Measurements from ENCODE around the gene YWHAB. TPM values are rescaled to one million over a fixed set of nuclear protein-coding genes. Genes with fewer than 3 reads are reported as not detected.

Gene YWHAB
- total RNA-seq, 1 experiment from 2014 or later, result 224 TPM

DNA sequence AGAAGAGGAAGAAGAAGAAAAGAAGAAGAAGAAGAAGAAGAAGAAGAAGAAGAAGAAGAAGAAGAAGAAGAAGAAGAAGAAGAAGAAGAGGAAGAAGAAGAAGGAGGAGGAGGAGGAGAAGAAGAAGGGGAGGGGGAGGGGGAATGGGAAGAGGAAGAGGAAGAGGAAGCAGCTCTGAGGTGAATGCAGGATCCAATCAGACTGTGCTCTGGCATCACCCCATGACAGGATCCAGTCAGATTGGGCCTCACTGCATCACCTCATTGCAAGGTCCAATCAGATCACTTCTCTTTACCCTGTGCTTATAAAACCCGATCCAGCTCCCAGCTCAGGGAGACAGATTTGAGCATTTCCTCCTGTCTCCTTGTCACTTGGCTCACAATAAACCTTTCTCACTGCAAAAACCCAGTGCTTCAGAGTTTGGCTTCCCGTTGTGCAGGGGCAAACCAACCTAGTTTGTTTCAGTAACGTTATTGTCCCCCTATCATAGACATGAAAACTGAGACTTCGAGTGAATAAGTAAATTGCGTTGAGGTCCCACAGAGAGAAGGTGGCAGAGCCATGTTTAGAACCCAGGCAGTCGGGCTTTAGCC is 28.6 kb upstream of the YWHAB start:
- ChIA-PET POLR2A (ENCODE audit: low non-redundant PET) (no interaction called here), CTCF (no interaction called here)
- Histone ChIP-seq H3K4me3 (ENCODE audit: low read depth, low read length, poor library complexity, severe bottlenecking) (no peak overlapping the region), H3K9me3 (ENCODE audit: low read depth, low read length, poor library complexity, severe bottlenecking) (no peaks in the 10 kb centered on the region), H3K27ac (ENCODE audit: low read depth, low read length, poor library complexity, severe bottlenecking) (no peak overlapping the region), H3K4me1 (ENCODE audit: insufficient read depth, low read length, poor library complexity, severe bottlenecking) (no peaks in the 10 kb centered on the region), H3K27me3 (replicated peaks; ENCODE audit: insufficient read depth, low read depth, low read length, poor library complexity) (no peaks in the 10 kb centered on the region), H3K36me3 (ENCODE audit: insufficient read depth, low read length, poor library complexity, severe bottlenecking) (no peaks in the 10 kb centered on the region)
- TF ChIP-seq, protein P1, sequence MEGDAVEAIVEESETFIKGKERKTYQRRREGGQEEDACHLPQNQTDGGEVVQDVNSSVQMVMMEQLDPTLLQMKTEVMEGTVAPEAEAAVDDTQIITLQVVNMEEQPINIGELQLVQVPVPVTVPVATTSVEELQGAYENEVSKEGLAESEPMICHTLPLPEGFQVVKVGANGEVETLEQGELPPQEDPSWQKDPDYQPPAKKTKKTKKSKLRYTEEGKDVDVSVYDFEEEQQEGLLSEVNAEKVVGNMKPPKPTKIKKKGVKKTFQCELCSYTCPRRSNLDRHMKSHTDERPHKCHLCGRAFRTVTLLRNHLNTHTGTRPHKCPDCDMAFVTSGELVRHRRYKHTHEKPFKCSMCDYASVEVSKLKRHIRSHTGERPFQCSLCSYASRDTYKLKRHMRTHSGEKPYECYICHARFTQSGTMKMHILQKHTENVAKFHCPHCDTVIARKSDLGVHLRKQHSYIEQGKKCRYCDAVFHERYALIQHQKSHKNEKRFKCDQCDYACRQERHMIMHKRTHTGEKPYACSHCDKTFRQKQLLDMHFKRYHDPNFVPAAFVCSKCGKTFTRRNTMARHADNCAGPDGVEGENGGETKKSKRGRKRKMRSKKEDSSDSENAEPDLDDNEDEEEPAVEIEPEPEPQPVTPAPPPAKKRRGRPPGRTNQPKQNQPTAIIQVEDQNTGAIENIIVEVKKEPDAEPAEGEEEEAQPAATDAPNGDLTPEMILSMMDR (conservative IDR thresholded peaks at IDR 0.05; ENCODE audit: low read depth, low read length), result no peak
- TF ChIP-seq EZH2 (IDR thresholded peaks at IDR 0.05; ENCODE audit: borderline replicate concordance, low read depth, low read length, poor library complexity, severe bottlenecking), result no peak
- peak; percentile 20 for DNase-seq (ENCODE audit: low spot score)
- intact Hi-C loops (cut with micrococcal nuclease; ENCODE audit: unreplicated experiment), result no loop called here
- no TSS peak for BruUV-seq (replicated peaks)

DNA sequence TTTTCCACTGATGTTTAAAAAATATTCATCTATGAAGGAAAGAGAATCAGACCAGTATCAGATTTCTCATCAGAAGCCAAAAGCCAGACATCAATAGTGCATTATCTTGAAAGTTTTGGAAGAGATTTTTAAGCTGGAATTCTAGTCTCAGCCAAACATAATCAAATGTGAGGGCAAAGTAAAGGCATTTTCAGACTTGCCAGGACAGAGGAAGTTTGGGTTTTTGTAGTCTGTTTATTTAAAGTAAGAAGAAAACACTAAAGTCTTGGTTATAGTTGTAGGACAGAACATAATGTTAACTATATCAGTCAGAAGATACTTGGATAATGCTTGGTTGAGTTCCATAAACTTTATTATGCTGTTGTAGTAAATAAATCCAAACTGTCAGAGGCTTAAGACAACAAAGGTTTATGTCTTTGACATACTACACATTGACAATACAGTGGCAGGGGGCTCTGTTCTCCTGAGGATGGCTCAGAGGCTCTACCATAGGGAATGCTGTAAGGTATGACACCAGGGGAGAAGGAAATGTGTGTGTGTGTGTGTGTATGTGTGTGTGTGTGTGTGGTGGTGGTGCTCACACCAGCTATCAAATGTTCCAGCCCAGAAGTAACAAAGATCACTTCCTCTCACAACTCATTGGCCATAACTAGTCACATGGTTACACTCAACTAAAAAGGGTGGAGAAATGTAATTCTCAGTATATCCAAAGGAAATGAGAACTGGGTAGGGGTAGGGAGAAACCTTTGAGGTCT is 26.7 kb upstream of the YWHAB start:
- ChIA-PET CTCF (no interaction called here), POLR2A (ENCODE audit: low non-redundant PET) (no interaction called here)
- intact Hi-C loops (cut with micrococcal nuclease; ENCODE audit: unreplicated experiment), result no loop called here
- Histone ChIP-seq H3K9me3 (ENCODE audit: low read depth, low read length, poor library complexity, severe bottlenecking) (no peaks in the 10 kb centered on the region), H3K27ac (ENCODE audit: low read depth, low read length, poor library complexity, severe bottlenecking) (no peak overlapping the region), H3K27me3 (replicated peaks; ENCODE audit: insufficient read depth, low read depth, low read length, poor library complexity) (no peaks in the 10 kb centered on the region), H3K36me3 (ENCODE audit: insufficient read depth, low read length, poor library complexity, severe bottlenecking) (no peaks in the 10 kb centered on the region), H3K4me1 (ENCODE audit: insufficient read depth, low read length, poor library complexity, severe bottlenecking) (no peaks in the 10 kb centered on the region), H3K4me3 (ENCODE audit: low read depth, low read length, poor library complexity, severe bottlenecking) (no peak overlapping the region)
- TF ChIP-seq, protein P1 (conservative IDR thresholded peaks at IDR 0.05; ENCODE audit: low read depth, low read length), result no peak
- TF ChIP-seq EZH2 (IDR thresholded peaks at IDR 0.05; ENCODE audit: borderline replicate concordance, low read depth, low read length, poor library complexity, severe bottlenecking), result no peak
- DNase-seq (ENCODE audit: low spot score), result peak; percentile 6
- no TSS peak for BruUV-seq (replicated peaks)

DNA sequence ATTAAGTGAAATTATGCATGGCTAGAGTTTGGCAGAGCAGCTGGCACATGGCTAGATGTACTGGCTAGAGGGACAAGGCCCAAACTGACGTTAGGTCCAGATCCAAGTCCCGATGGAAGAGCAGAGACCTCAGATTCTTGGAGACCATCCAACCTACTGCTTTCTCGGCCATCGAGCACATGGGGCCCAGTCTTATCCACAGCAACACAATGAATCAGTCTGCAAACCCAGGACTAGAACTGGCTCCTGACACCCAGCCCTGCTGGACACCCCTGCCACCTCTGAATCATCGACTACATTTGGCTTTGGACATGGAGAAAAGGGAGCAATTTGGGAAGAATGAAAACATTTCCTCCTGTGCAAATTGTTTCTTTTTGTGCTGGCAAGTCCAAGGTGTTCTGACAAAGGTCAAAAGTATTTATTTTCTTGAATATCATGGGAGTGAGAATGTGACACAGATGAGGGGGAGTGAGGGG is 23.9 kb upstream of the YWHAB start:
- Histone ChIP-seq H3K27me3 (replicated peaks; ENCODE audit: insufficient read depth, low read depth, low read length, poor library complexity) (no peaks in the 10 kb centered on the region), H3K36me3 (ENCODE audit: insufficient read depth, low read length, poor library complexity, severe bottlenecking) (no peaks in the 10 kb centered on the region), H3K4me1 (ENCODE audit: insufficient read depth, low read length, poor library complexity, severe bottlenecking) (no peaks in the 10 kb centered on the region), H3K9me3 (ENCODE audit: low read depth, low read length, poor library complexity, severe bottlenecking) (no peaks in the 10 kb centered on the region), H3K4me3 (ENCODE audit: low read depth, low read length, poor library complexity, severe bottlenecking) (no peak overlapping the region), H3K27ac (ENCODE audit: low read depth, low read length, poor library complexity, severe bottlenecking) (no peak overlapping the region)
- intact Hi-C loops (cut with micrococcal nuclease; ENCODE audit: unreplicated experiment), result no loop called here
- POLR2A ChIA-PET (ENCODE audit: low non-redundant PET), result no interaction called here
- TF ChIP-seq EZH2 (IDR thresholded peaks at IDR 0.05; ENCODE audit: borderline replicate concordance, low read depth, low read length, poor library complexity, severe bottlenecking), result no peak
- TF ChIP-seq, protein P1 (conservative IDR thresholded peaks at IDR 0.05; ENCODE audit: low read depth, low read length), result no peak
- BruUV-seq (replicated peaks), result no TSS peak
- no peak for DNase-seq (ENCODE audit: low spot score)
- CTCF ChIA-PET, result no interaction called here
